Measurements from ENCODE around the gene PIGQ.

Gene PIGQ

DNA sequence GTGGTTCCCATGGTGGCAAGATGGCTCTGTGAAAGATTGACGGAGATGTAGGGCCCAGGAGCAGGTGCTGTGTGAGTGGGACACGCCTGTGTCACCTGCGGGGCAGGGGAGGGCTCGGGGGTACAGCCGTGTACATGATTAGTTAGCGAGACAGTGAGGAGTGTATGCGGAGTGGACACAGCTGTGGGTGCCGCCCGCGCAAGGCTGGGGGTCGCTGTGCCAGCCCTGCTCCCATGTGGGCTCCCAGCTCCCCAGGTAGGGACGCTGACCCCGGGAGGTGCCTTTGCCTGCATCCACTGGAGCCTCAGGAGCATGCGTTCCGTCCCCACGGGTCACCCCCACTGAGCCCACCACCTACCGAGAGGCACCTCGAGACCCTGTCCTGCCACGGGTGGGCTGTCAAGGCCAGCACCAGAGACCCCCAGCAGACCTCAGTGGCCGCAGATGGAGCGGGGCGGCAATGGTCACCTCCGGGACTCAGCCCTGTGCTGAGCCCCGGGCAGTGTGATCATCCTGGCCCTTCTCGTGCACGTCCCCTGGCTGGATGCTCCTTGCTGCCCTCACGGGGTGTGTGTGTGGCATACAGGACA is 34.8 kb upstream of the PIGQ start:
- DNase-seq = no peak

GRCh38 chr16:535446-536405 is 34.0 kb upstream of the PIGQ start:
- DNase-seq = no peak

DNA sequence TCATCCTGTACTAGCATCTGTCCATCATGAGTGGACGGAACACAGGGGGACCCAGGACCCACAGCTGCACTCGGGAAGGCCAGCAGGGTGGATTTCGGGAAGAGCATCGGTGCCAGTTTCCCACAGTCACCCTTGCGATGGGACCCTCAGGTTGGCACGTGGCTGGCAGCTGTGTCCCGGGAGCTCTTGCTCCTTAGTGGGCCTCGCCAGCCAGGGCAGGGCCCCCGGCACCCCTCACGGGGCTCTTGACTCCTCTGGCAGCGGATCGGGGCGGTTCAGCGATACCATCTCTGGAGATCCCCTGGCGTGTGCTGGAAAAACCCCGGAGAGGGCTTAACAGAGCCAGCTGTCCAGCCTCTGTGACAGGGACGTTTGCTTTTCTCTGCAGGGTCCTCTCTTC is 33.0 kb upstream of the PIGQ start:
- no peak for DNase-seq

DNA sequence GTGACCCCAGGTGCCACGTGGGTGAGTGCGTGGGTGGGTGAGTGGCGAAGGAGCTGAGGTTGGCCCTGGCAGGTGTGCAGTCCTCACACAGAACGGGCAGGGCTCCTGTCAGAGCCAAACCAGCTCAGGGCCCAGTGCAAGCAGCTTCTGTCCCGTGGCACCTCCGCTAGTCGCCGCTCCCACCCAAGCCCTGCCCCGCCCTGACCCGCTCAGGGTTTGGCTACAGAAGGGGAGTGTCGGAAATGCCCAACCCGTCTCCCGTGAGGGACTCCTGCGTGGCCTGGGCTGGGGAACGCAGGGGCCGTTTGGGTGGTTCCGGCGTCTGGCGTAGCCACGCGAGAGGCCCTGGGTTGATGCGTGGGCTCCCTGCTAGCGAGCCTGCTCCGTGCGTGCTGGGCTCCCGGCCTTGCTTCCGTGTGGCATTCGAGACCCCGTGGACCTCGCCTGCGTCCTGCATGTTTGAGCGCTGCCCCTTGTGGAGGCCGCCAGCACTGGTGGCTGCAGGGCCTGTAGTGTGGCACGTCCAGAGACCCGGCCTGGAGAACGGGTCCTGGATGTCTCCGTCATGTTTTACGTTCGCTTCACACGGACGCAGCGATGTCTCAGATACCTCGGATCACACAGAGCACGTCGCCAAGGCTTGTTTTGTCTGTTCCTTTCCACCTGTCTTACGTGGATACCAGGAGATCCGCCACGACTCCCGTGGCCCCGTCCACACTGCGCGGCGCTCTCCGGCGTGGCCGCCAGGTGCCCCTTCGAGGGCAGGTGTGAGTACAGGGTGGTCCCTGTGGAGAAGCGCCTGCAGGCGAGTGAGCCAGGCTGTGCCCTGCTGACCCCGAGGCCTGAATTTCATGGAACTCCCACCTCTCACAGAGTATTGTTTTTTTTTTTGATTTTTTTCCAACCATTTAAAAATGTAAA is 32.1 kb upstream of the PIGQ start:
- no peak for DNase-seq

DNA sequence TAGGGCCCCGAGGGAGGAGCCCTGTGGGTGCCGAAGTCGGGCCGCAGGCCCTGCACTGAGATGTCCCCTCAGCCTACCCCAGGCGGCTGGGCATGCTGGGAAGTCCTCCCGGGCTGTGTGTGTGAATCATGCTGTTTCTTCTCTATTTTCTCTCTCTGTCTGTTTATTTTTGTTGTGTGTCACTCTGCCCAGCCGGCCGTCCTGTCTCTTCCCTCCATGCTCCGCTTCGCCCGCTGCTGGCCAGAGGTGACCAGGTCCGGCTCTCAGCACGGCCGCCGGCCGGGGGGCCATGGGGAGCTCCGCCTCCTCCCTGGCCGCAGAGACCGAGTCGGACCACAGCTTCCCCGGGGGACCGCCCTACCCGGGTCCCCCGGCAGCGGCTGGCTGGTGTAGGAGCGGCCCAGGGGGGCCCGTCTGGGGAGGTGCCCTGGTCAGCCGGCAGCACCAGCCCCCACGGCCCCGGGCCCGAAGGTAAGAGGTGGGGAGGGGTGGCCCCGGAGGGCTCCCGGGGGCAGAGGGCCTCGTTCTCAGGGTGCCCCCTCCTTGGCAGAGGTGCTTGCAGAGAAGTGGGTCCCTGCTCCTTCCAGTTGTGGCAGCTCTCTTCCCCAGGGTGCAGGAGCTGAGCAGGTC is 29.8 kb upstream of the PIGQ start:
- DNase-seq = no peak

DNA sequence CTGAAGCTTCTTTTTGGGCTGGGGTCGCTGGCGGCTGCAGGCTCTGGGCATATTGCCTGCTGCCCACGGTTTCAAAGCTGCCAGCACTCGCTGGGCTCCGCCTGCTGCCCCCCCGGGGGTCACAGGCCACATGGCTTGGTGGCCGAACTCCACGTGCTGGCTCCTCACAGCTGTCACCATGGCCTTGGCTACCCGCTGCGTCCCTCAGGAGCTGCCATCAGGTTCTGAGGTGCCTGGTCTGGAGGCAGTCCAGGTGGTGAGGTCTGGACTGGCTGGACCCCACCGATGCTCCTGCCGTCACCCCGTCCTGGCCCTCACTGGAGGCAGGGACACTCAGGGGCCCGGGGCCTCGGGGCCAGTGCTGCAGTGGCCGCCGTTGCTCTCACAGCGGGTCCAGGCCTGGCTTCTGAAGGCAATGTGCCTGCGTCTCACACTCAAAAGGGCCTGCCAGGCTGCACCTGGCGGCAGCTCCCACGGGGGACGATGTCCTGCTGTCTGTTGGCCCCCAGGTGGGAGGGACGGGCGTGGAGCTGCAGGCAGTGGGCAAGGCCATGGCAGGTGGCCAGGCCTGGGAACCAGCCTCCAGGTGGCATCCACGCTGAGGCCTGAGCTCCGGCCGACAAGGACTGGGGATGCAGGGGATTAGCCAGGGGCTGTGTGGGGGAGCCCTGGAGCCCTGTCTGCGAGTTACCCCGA is 29.0 kb upstream of the PIGQ start:
- DNase-seq = no peak

DNA sequence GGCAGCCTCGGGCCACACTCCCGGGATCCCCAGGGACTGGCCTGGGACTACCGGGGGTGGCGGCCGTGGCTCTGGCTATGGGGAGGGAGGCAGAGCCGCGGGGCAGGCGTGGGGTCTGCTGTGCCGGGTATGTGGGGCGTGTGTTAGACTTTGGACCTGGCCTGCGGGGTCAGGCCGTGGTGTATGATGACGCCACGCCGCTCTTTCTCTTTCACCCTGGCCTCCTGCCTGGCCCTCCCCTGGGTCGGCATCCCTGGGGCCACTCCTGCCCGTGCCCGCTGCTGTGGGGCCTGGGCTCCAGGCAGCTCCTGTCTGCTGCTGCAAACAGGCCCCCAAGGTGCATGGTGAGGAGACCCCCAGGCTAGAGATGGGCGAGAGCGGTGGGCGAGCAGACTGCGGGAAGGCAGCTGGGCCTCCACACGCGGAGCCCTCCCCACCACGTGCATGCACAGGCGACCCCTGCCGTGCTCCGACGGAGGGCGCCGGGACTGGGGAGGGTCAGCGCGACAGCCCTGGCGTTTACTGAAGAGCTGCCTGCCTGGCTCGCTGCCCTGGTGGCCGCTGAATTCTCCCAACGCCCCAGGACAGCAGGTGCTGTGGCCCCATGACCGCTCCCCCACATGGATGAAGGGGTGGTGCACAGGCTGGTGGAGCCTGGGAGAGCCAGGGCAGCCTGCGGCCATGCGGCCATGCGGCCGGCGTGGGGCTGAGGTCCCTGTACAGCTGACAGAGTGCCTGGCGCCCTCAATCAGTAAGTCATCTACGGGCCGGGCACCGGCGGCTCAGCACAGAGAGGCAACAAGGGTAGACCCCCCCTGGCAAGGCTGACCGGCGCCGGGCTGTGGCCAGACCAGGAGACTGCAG is 26.2 kb upstream of the PIGQ start:
- no peak for DNase-seq

- DNase-seq = no peak
These were observed 25.3 kb upstream of the PIGQ start for GRCh38 chr16:544517-544916.

DNA sequence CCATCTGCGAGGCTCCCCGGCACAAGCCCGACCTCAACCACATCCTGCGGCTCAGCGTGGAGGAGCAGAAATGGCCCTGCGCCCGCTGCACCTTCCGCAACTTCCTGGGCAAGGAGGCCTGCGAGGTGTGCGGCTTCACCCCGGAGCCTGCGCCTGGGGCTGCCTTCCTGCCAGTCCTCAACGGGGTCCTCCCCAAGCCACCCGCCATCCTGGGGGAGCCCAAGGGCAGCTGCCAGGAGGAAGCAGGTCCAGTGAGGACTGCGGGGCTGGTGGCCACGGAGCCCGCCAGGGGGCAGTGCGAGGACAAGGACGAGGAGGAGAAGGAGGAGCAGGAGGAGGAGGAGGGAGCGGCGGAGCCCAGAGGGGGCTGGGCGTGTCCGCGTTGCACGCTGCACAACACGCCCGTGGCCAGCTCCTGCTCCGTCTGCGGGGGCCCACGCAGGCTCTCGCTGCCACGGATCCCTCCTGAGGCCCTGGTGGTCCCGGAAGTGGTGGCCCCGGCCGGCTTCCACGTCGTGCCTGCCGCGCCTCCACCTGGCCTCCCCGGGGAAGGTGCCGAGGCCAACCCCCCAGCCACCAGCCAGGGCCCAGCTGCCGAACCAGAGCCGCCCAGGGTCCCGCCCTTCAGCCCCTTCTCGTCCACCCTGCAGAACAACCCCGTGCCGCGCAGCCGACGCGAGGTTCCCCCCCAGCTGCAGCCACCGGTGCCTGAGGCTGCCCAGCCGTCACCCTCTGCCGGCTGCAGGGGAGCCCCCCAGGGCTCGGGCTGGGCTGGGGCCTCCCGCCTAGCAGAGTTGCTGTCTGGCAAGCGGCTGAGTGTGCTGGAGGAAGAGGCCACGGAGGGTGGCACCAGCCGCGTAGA is 22.6 kb upstream of the PIGQ start:
- DNase-seq = no peak

DNA sequence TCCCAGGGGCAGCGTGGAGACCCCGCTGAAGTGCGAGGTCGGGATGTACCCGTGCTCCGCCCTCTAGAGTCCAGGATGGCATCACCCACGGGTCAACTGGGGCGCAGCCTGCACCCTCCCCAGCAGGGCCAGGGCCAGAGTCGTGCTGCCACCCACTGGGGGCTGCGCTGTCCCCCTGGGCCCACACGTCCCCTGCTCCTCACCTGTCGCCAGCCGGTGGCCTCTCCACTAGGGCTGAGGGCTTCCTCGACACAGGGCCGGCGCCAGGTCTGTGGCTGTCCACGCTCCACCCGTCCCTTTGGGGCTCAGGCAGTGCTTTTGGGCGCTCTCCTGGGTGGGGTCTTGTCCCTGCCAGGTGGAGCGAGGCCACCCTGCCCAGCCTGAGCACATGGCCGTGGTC is 21.2 kb upstream of the PIGQ start:
- no peak for DNase-seq

DNA sequence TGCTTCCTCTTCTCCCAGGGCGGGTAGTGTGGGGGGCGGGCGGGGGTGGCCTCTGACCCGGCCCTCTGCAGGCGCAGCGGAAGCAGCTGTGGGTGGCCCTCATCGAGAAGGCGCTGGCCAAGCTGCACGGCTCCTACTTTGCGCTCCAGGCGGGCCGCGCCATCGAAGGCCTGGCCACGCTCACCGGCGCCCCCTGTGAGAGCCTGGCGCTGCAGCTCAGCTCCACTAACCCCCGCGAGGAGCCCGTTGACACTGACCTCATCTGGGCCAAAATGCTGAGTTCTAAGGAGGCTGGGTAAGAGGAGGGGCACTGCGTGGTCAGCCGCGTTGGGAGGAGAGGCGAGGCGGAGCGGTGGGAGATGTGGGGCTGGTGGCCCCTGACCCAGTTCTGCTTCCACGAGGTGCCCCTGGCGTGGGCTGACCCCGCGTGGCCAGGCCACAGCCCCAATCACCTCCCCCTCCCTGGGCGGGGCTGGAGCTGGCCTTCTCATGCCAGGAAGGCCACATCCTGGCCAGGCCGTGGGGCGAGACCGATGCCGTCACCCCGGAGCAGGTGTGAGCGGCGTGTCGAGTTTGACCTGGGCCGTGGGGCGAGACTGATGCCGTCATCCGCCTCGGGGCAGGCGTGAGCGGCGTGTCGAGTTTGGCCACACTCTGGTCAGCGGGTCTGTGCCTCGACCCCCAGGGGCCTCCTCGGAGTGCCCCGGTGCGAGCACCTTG is 20.1 kb upstream of the PIGQ start:
- DNase-seq = no peak

DNA sequence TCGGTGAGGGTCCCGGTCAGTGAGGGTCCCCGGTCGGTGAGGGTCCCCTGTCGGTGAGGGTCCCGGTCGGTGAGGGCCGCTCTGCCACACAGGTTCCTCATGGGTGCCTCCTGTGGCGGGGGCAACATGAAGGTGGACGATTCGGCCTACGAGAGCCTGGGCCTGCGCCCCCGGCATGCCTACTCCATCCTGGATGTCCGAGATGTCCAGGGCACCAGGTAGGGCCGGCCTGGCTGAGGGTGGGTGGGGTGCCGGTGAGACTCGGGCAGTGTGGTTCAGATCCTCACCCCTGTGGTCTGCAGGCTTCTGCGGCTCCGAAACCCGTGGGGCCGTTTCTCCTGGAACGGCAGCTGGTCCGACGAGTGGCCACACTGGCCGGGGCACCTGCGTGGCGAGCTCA is 18.6 kb upstream of the PIGQ start:
- no peak for DNase-seq

GRCh38 chr16:552171-552570 is 17.6 kb upstream of the PIGQ start:
- DNase-seq = no peak

GRCh38 chr16:553601-554296 is 16.0 kb upstream of the PIGQ start:
- DNase-seq = no peak

DNA sequence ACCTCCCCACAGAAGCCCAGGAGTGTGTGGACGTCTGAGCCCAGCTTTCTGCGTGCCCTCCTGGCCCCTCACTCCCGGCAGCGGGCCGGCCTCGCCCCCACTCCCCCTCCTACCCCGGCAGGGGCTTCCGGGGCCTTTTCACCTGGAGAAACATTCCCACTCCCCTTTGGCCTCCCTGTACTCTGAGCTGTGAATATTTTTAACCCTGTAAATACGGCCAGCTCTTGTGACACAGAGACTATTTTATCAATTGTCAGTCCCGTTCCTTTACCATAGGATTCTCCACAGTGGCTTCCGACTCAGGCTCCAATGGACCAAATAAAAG is 15.5 kb upstream of the PIGQ start:
- DNase-seq = no peak

GRCh38 chr16:554640-555365 is 15.0 kb upstream of the PIGQ start:
- no peak for DNase-seq

DNA sequence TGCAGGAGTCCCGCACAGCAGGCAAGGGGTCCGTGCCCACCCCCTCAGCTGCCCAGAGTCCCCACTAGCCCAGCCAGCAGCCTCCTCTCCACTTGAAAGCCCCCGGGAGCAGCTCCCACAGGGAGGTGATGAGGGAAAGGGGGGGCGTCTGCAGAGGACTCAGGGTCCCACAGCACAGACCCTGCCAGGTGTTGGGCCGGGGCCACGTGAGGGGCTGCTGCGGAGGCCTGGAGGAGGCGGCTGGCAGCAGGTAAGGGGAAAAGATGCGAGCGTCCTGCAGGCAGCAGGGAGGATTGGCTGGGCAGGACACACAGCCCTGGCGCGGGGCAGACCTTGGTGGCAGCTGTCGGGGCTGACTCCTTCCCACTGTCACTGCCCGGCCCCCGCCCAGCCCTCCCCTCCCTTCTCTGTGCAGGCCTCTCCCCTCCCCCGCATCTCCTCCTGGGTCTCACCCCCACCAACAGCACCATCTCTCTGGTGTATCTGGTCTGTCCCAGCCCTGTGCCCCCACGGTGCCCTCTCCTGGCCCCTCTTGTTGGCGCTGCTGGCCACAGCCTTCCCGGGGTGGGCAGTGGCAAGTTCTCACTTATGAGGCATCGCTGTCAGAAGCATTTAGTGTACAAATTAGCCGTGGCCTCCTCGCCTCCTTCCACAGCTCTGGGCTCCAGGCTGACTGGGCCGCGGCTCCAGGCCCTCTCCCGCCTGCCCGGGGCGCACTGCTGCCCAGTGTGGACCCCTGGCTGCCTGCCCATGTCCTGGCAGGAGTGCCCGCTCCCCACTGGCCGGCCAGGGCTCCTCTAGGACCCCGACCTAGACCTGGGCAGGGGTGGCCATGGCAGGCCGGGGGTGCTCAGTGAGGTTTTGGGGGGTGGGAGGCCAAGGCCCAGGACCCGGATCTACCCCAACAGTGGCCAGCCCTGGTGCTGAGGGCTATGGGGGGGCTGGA is 14.0 kb upstream of the PIGQ start:
- no peak for DNase-seq
